ENCODE data around the gene METTL4. TPM values are rescaled to one million over a fixed set of nuclear protein-coding genes. Genes with fewer than 3 reads are reported as not detected.

METTL4 gene
- total RNA-seq, 4 donors from 2014 or later: 7.3 to 10.3 (median 8.7) TPM

DNA sequence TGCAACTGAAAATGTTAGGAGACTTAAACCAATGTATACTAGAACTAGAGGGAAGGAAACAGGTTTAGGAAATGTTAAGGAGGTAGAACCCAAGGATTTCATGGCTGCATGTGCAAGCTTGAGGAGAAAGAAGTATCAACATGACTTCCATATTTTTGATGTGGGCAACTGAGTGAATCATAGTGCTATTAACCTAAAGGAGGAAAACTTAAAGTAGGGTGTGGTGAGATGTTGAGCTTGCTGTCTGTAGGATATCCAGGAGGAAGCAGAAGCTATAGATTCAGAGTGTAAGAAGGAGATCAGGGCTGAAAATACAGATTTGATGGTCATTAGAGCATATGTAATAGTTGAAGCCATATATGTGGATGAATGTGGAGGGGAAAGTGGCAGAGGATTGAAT is 31.5 kb upstream of the METTL4 start:
- TF ChIP-seq, protein P1, sequence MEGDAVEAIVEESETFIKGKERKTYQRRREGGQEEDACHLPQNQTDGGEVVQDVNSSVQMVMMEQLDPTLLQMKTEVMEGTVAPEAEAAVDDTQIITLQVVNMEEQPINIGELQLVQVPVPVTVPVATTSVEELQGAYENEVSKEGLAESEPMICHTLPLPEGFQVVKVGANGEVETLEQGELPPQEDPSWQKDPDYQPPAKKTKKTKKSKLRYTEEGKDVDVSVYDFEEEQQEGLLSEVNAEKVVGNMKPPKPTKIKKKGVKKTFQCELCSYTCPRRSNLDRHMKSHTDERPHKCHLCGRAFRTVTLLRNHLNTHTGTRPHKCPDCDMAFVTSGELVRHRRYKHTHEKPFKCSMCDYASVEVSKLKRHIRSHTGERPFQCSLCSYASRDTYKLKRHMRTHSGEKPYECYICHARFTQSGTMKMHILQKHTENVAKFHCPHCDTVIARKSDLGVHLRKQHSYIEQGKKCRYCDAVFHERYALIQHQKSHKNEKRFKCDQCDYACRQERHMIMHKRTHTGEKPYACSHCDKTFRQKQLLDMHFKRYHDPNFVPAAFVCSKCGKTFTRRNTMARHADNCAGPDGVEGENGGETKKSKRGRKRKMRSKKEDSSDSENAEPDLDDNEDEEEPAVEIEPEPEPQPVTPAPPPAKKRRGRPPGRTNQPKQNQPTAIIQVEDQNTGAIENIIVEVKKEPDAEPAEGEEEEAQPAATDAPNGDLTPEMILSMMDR (IDR thresholded peaks at IDR 0.05; ENCODE audit: low read depth): no peak

DNA sequence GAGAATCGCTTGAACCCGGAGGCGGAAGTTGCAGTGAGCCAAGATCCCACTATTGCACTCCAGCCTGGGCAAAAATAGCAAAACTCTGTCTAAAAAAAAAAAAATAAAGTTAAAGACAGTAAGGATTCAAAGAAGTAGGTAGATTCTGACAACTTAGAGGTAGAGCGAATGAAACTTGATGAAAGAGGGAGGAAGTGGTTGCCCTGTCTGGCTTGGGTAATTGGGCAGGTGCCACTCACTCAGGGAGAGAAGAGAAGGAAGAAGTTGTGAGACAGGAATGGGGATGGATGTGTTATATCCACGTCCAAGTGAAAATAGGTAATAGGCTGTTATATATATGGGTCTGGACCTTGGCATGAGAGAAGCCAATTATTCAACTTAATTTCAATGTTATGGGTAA is 26.3 kb upstream of the METTL4 start:
- TF ChIP-seq, protein P1 (IDR thresholded peaks at IDR 0.05; ENCODE audit: low read depth): no peak

DNA sequence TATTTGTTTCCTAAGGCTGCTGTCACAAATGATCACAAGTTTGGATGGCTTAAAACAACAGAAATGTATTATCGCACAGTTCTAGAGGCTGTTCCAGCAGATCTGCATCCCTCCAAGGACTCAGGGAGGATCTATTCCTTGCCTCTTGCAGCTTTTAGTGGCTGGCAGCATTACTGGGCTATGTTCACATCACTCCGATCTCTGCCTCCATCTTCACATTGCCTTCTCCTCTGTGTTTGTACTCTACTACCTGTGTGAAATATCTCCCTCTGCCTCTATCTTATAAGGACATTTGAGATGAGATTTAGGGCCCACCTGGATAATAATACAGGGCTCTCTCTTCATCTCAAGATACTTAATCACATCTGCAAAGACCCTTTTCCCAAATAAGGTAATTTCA is 19.0 kb upstream of the METTL4 start:
- TF ChIP-seq, protein P1 (IDR thresholded peaks at IDR 0.05; ENCODE audit: low read depth): no peak

DNA sequence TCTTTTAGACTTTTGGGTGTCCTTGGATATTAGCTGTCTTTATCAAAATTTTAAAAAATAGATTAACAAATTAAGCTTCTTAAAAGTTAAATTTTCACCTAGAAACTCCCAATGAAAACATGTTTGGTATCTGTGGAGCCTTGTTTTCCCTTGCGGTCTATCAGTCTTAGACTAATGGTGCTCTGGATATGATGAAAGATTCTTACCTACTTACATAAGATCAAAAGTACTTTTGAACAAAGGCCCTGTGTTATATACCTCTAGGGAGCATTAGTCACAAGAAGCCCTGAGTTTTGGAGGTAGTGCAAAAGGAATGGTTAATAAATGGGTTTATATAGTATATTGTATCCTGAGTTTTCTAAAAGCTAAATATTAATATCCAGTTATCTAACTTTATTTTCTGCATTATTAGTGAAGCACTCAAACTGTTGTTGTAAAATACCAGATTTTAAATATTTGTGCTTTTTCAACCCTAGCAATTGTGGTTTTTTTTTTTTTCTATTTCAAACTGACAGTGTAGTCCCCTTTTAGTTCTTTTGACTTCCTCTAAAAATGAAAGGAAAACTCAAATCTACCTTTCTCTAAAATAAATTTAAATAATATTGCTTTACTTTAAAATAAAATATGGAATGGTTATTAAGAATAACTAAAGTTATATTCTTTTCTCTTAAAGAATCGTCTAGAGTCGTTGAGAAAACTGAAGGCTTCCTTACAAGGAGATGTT is 18.2 kb upstream of the METTL4 start:
- TF ChIP-seq, protein P1 (IDR thresholded peaks at IDR 0.05; ENCODE audit: low read depth): no peak

DNA sequence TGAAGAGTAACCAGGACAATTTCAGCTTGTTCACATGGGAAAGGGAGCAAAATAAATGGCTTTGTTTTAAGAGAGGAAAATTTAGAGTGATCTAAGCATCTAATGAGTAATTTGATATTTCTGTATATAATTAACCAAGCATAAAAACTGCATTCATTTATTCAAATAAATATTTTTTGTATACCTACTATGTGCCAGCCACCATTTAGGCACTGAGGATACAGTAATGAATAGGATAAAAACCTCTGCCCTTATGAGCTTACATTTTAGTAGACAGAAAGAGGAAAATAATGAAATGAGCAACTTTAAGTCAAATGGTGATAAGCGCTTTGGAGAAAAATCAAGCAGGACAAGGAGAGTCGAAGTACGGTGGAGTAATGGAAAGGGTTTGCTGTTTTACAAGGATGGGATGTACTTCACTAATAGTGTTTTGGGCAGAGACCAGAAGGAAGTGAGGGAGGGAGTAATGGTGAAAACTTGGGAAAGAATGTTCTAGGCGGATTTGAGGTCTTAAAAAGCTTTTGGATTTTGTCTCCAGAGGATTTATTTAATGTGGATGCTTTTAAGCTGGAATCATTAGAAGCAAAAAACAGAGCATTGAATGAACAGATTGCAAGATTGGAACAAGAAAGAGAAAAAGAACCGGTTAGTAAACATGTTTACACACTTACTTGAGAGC is 17.5 kb upstream of the METTL4 start:
- TF ChIP-seq, protein P1 (IDR thresholded peaks at IDR 0.05; ENCODE audit: low read depth): no peak

DNA sequence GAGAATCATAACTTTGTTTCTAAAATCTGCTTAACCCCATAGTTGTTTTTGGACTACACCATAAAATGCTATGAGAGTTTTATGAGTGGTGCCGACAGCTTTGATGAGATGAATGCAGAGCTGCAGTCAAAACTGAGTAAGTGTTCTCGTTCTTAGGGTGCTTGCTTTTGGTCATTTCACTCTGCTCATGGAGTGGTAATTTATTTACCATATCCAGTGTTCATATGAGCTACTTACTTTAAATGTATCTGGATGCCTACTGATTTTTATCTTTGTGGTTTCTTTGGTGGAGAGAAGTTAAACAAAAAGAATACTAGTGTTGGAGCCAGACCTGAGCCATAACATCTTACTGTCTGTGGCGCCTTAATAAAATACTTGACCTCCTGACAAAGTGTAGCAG is 16.5 kb upstream of the METTL4 start:
- TF ChIP-seq, protein P1 (IDR thresholded peaks at IDR 0.05; ENCODE audit: low read depth): no peak

DNA sequence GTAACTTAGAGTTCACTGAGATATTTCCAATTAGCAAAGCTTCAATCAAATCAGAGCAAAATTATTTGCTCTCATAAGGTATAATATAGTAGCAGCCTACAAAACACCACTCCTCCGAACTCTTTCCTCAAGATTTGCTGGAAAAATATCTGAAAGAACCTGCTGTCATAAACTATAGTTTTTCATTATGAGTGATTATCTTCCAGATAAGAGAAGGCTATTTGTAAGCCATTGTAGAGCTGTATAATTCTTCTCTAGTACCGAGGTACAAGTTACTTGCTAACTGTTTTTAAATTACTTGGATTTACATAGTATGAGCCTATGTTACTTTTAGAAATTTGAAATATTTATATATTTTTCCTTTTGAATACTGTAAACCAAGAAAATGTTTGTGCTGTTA is 2.1 kb upstream of the METTL4 start:
- TF ChIP-seq, protein P1 (IDR thresholded peaks at IDR 0.05; ENCODE audit: low read depth): no peak
